Heart right ventricle (tissue), 16 donors: ENCODE measurements around the gene BNIP3. TPM values are rescaled to one million over a fixed set of nuclear protein-coding genes. Genes with fewer than 3 reads are reported as not detected.

Experiments used
- ATAC-seq, 8 donors: fragments of 200-7000 bp; cut with Tn5 transposase; one replicate each; pipeline ENCODE4 v1.9.1; 2020; ENCODE audit warnings: mild to moderate bottlenecking in 8 of 8, moderate library complexity in 8 of 8, moderate number of reproducible peaks in 1 of 8
- DNase-seq, 2 donors: peaks; one replicate each; pipeline ENCODE4 v3.0.0-alpha.2; 2020
- H3K27ac ChIP-seq, 10 donors: fragments of 200-600 bp; sonication (generic) in 2 of 10; one replicate each; pipeline versions ENCODE4 v1.5.0 to v1.8.0; 2020 to 2022; ENCODE audit warnings: mild to moderate bottlenecking in 3 of 10
- H3K27me3 ChIP-seq, 7 donors: fragments of 200-600 bp; one replicate each; pipeline ENCODE4 v1.8.0; 2021 to 2022; ENCODE audit warnings: mild to moderate bottlenecking in 2 of 7
- H3K36me3 ChIP-seq, 9 donors: fragments of 200-600 bp; sonication (generic) in 1 of 9; one replicate each; pipeline versions ENCODE4 v1.5.0 to v1.8.0; 2020 to 2022; ENCODE audit warnings: mild to moderate bottlenecking in 2 of 9
- H3K4me1 ChIP-seq, 9 donors: fragments of 200-600 bp; sonication (generic) in 1 of 9; one replicate each; pipeline versions ENCODE4 v1.5.0 to v1.8.0; 2020 to 2022; ENCODE audit warnings: mild to moderate bottlenecking in 4 of 9
- H3K4me3 ChIP-seq, 10 donors: fragments of 200-600 bp; sonication (generic) in 2 of 10; one replicate each; pipeline versions ENCODE4 v1.5.0 to v1.8.0; 2020 to 2022; ENCODE audit warnings: mild to moderate bottlenecking in 7 of 10, moderate library complexity in 2 of 10
- H3K9me3 ChIP-seq, 11 donors: fragments of 200-600 bp in 10 of 11; sonication (generic) in 2 of 11; one replicate each; pipeline versions ENCODE4 v1.5.0 to v1.8.0; 2013 to 2022; ENCODE audit warnings: mild to moderate bottlenecking in 2 of 11, control low read depth in 1 of 11, moderate library complexity in 1 of 11
- CTCF ChIP-seq, 9 donors: fragments of 200-600 bp; sonication (generic) in 2 of 9; IDR thresholded peaks; one replicate each; pipeline versions ENCODE4 v1.5.0 to v1.8.0; 2021 to 2022; ENCODE audit warnings: antibody characterized with exemption in 9 of 9, mild to moderate bottlenecking in 5 of 9, moderate library complexity in 1 of 9
- WGBS, 2 donors: extraction: QIAGEN DNeasy Blood & Tissue Kit; methylation state at CpG; one replicate each; pipeline ENCODE4 v1.1.7; 2013; ENCODE audit warnings: inconsistent platforms in 1 of 2; 5-methylcytosine and 5-hydroxymethylcytosine counted together
- intact Hi-C, 10 donors: fragments of 100-400 bp; cut with DNase I; formaldehyde crosslinking; loops; one replicate each; pipeline versions ENCODE4 v1.11.1 to v1.14.2; 2022
- polyA plus RNA-seq, 2 donors: library from polyadenylated mRNA; stranded (reverse); fragments of 200-250 nt; gene quantifications; one replicate each; pipeline ENCODE4 v1.2.3, GENCODE V29; 2013
- total RNA-seq, 10 donors: library from RNA; stranded (reverse); fragmentation: NEBNext Ultra II Directional in 3 of 10; extraction: Animal tissue kit (Norgen Biotek cat#: 25700) in 3 of 10; gene quantifications; one replicate each; pipeline versions ENCODE4 v1.2.1 to v1.2.4, GENCODE V29; 2021 to 2023
- donor health status: Arrhythmogenic right ventricular cardiomyopathy.
- donor health status: ischemic (EF 13 %, LVEDD 7.1; RV severe dilation, severe dysfunction).
- donor health status: healthy with polysubstance abuse.
- donor health status: DM: no; HTN: yes; CAD: no.
- donor health status: DM: no; HTN: no; CAD: no.
- donor health status: ischemic (EF 25% LVEDD 6.9; RV normal size, moderate dysfunction).
- donor health status: ischemic (EF 25% LVEDD 5.7; RV mildly dilated, moderate dysfunction).
- donor health status: healthy.
- donor health status: DM: yes; HTN: yes; CAD: no.
- donor health status: Ischemic cardiomyopathy.
- donor health status: ischemic (EF 35%, LVEDD 5.7; RV mildly dilated, moderate dysfunction).
- donor health status: nonischemic (EF 11% LVEDD 7.7; RV severe dilation, severe dysfunction).
- donor health status: DM: yes; HTN: yes; CAD: no.
- donor health status: PGD.
- donor health status: ischemic (EF 29% LVEDD 5.4; RV normal size, mild dysfunction).
- donor health status: nonischemic (EF 23%, LVEDD 6.1; RV moderate dilation, normal function).

Gene BNIP3
- total and polyA plus RNA-seq, 12 donors = 34.6 to 211 (median 148) TPM

GRCh38 chr10:131949041-131949862 is 32.5 kb downstream of the BNIP3 start:
- H3K36me3 ChIP-seq = peaks cover 0 to 84% (median 56%) of the 10 kb centered on the region in 9 donors
- H3K27me3 ChIP-seq = no peaks in the 10 kb centered on the region
- ATAC-seq (peak in 1 of 8 donors; percentile 17), DNase-seq (no peak)
- peaks cover 0 to 6% (median 0%) of the 10 kb centered on the region in 9 donors for H3K4me1 ChIP-seq
- no peaks in the 10 kb centered on the region for H3K9me3 ChIP-seq
- no peak overlapping the region for H3K27ac ChIP-seq
- H3K4me3 ChIP-seq = no peak overlapping the region
- WGBS, 2 donors = 88 to 91% methylated on average over 21 of the region's 23 CpGs
- intact Hi-C loops = no loop called here
- no peak for TF ChIP-seq CTCF (IDR thresholded peaks at IDR 0.05)

GRCh38 chr10:131948501-131948900 is 33.2 kb downstream of the BNIP3 start:
- peaks cover 0 to 84% (median 56%) of the 10 kb centered on the region in 9 donors for H3K36me3 ChIP-seq
- no peaks in the 10 kb centered on the region for H3K9me3 ChIP-seq
- H3K27me3 ChIP-seq = no peaks in the 10 kb centered on the region
- no peak overlapping the region for H3K4me3 ChIP-seq
- peaks cover 0 to 6% (median 0%) of the 10 kb centered on the region in 9 donors for H3K4me1 ChIP-seq
- WGBS, 2 donors = 84 to 86% methylated on average over 6 of the region's 6 CpGs
- no peak overlapping the region for H3K27ac ChIP-seq
- no peak for TF ChIP-seq CTCF (IDR thresholded peaks at IDR 0.05)
- intact Hi-C loops = no loop called here
- ATAC-seq (no peak), DNase-seq (no peak)

- DNase-seq (no peak), ATAC-seq (no peak)
- Histone ChIP-seq H3K27ac (no peak overlapping the region), H3K27me3 (no peaks in the 10 kb centered on the region), H3K4me1 (peaks cover 0 to 6% (median 0%) of the 10 kb centered on the region in 9 donors), H3K4me3 (no peak overlapping the region), H3K9me3 (no peaks in the 10 kb centered on the region), H3K36me3 (peaks cover 0 to 89% (median 56%) of the 10 kb centered on the region in 9 donors)
- 81 to 87% methylated on average over 18 of the region's 18 CpGs for WGBS, 2 donors
- intact Hi-C loops = no loop called here
- TF ChIP-seq CTCF (IDR thresholded peaks at IDR 0.05) = no peak
Observed at GRCh38 chr10:131947631-131948347, 33.9 kb downstream of the BNIP3 start.

- H3K4me3 ChIP-seq = no peak overlapping the region
- H3K36me3 ChIP-seq = peaks cover 0 to 98% (median 58%) of the 10 kb centered on the region in 9 donors
- DNase-seq = no peak
- no peak overlapping the region for H3K27ac ChIP-seq
- peaks cover 0 to 6% (median 0%) of the 10 kb centered on the region in 9 donors for H3K4me1 ChIP-seq
- intact Hi-C loops = no loop called here
- H3K9me3 ChIP-seq = no peaks in the 10 kb centered on the region
- ATAC-seq = no peak
- WGBS, 2 donors = 94 to 97% methylated on average over 14 of the region's 14 CpGs
- no peak for TF ChIP-seq CTCF (IDR thresholded peaks at IDR 0.05)
- H3K27me3 ChIP-seq = no peaks in the 10 kb centered on the region
Observed at GRCh38 chr10:131946880-131947279, 34.8 kb downstream of the BNIP3 start.
